H9 (cell line): ENCODE results near the gene TMEM271. TPM values are rescaled to one million over a fixed set of nuclear protein-coding genes. Genes with fewer than 3 reads are reported as not detected.

ENCODE experiments used
- DNase-seq: peaks from one replicate; pipeline ENCODE4 v3.0.0-alpha.2; 2017
- H2AFZ ChIP-seq: one replicate; pipeline ENCODE4 v1.6.1; 2013; ENCODE audit warnings: mild to moderate bottlenecking, low read length, control low read depth, moderate library complexity
- H2AK5ac ChIP-seq: 2 replicates; pipeline ENCODE4 v1.6.1; 2013; ENCODE audit warnings: low read length, control low read depth, mixed read lengths; ENCODE audit not compliant: insufficient read length
- H2BK120ac ChIP-seq: one replicate; pipeline ENCODE4 v1.6.1; 2013; ENCODE audit warnings: low read depth, mild to moderate bottlenecking, low read length, control low read depth, inconsistent platforms; ENCODE audit not compliant: poor library complexity, severe bottlenecking
- H2BK12ac ChIP-seq: 2 replicates; pipeline ENCODE4 v1.6.1; 2013; ENCODE audit warnings: low read length, control low read depth, mixed read lengths, low read depth; ENCODE audit not compliant: insufficient read length
- H2BK15ac ChIP-seq: 2 replicates; pipeline ENCODE4 v1.6.1; 2013; ENCODE audit warnings: low read depth, low read length, control low read depth
- H2BK20ac ChIP-seq: one replicate; pipeline ENCODE4 v1.6.1; 2013; ENCODE audit warnings: low read depth, mild to moderate bottlenecking, low read length, control low read depth, inconsistent platforms; ENCODE audit not compliant: poor library complexity, severe bottlenecking
- H2BK5ac ChIP-seq: 2 replicates; pipeline ENCODE4 v1.6.1; 2013; ENCODE audit warnings: low read length, control low read depth, mixed read lengths; ENCODE audit not compliant: insufficient read length
- H3K14ac ChIP-seq: 2 replicates; pipeline ENCODE4 v1.6.1; 2013; ENCODE audit warnings: low read length, control low read depth; ENCODE audit not compliant: insufficient read depth
- H3K18ac ChIP-seq: 2 replicates; pipeline ENCODE4 v1.6.1; 2013; ENCODE audit warnings: low read depth, mild to moderate bottlenecking, mixed read lengths, low read length, control low read depth; ENCODE audit not compliant: insufficient read length
- H3K23ac ChIP-seq: 2 replicates; pipeline ENCODE4 v1.6.1; 2013; ENCODE audit warnings: low read length, control low read depth, mixed read lengths, low read depth; ENCODE audit not compliant: insufficient read length
- H3K23me2 ChIP-seq: 2 replicates; pipeline ENCODE4 v1.6.1; 2013; ENCODE audit warnings: low read depth, mild to moderate bottlenecking, mixed read lengths, low read length, control low read depth; ENCODE audit not compliant: insufficient read length, poor library complexity, severe bottlenecking
- H3K27ac ChIP-seq: 2 replicates; pipeline ENCODE4 v1.5.1; 2013; ENCODE audit warnings: low read length, control low read depth, mixed read lengths, low read depth; ENCODE audit not compliant: insufficient read length
- H3K27me3 ChIP-seq: 2 replicates; pipeline ENCODE4 v1.6.1; 2013; ENCODE audit warnings: low read length, control low read depth, inconsistent platforms; ENCODE audit not compliant: insufficient read depth
- H3K4ac ChIP-seq: 2 replicates; pipeline ENCODE4 v1.6.1; 2013; ENCODE audit warnings: low read depth, mild to moderate bottlenecking, control low read depth, inconsistent platforms, low read length, moderate library complexity
- H3K4me1 ChIP-seq: 2 replicates; pipeline ENCODE4 v1.6.1; 2013; ENCODE audit warnings: low read length, control low read depth, inconsistent platforms; ENCODE audit not compliant: insufficient read depth
- H3K4me2 ChIP-seq: 2 replicates; pipeline ENCODE4 v1.6.1; 2013; ENCODE audit warnings: low read length, control low read depth, mixed read lengths; ENCODE audit not compliant: insufficient read length, insufficient read depth
- H3K56ac ChIP-seq: 2 replicates; pipeline ENCODE4 v1.6.1; 2013; ENCODE audit warnings: low read depth, mild to moderate bottlenecking, mixed read lengths, low read length, control low read depth; ENCODE audit not compliant: insufficient read length
- H3K79me1 ChIP-seq: 2 replicates; pipeline ENCODE4 v1.6.1; 2013; ENCODE audit warnings: low read depth, mild to moderate bottlenecking, moderate library complexity, low read length, control low read depth, inconsistent platforms; ENCODE audit not compliant: insufficient read depth, poor library complexity, severe bottlenecking
- H3K79me2 ChIP-seq: 2 replicates; pipeline ENCODE4 v1.6.1; 2013; ENCODE audit warnings: low read length, control low read depth, inconsistent platforms; ENCODE audit not compliant: insufficient read depth
- H3K9ac ChIP-seq: 2 replicates; pipeline ENCODE4 v1.6.1; 2013; ENCODE audit warnings: low read length, control low read depth, mixed read lengths; ENCODE audit not compliant: insufficient read length; ENCODE audit errors: extremely low read depth
- H3K9me3 ChIP-seq: one replicate; pipeline ENCODE4 v1.6.1; 2013; ENCODE audit warnings: low read depth, low read length, inconsistent platforms; ENCODE audit not compliant: control insufficient read depth
- H3T11ph ChIP-seq: one replicate; pipeline ENCODE4 v1.6.1; 2013; ENCODE audit warnings: mild to moderate bottlenecking, low read length, control low read depth, inconsistent platforms
- H4K20me1 ChIP-seq: one replicate; pipeline ENCODE4 v1.6.1; 2013; ENCODE audit not compliant: control insufficient read depth, insufficient read length, insufficient read depth
- H4K5ac ChIP-seq: 2 replicates; pipeline ENCODE4 v1.6.1; 2013; ENCODE audit warnings: low read depth, mild to moderate bottlenecking, mixed read lengths, low read length, control low read depth; ENCODE audit not compliant: insufficient read length
- H4K8ac ChIP-seq: replicated peaks from 2 replicates; pipeline ENCODE4 v1.6.1; 2013; ENCODE audit warnings: low read length, control low read depth, mixed read lengths, low read depth; ENCODE audit not compliant: insufficient read length
- H4K91ac ChIP-seq: 2 replicates; pipeline ENCODE4 v1.6.1; 2013; ENCODE audit warnings: low read depth, mild to moderate bottlenecking, moderate library complexity, mixed read lengths, low read length, control low read depth; ENCODE audit not compliant: insufficient read length
- H3K27ac Mint-ChIP-seq, 3 experiments: 2 replicates in 2 of 3; 3 replicates in 1 of 3; pipeline ENCODE4 v1.8.0; 2020 to 2021; ENCODE audit warnings: mixed read lengths in 3 of 3, mild to moderate bottlenecking in 1 of 3, moderate library complexity in 1 of 3
- H3K27me3 Mint-ChIP-seq: 2 replicates; pipeline ENCODE4 v1.8.0; 2021; ENCODE audit warnings: low read depth, mild to moderate bottlenecking, moderate library complexity, mixed read lengths
- H3K36me3 Mint-ChIP-seq, 3 experiments: 2 replicates in 2 of 3; 3 replicates in 1 of 3; pipeline ENCODE4 v1.8.0; 2020 to 2021; ENCODE audit warnings: low read depth in 3 of 3, mixed read lengths in 3 of 3; ENCODE audit not compliant: insufficient read depth in 1 of 3
- H3K4me1 Mint-ChIP-seq, 2 experiments: 2 replicates each; pipeline ENCODE4 v1.8.0; 2020; ENCODE audit warnings: mixed read lengths in 2 of 2
- H3K4me3 Mint-ChIP-seq, 2 experiments: 2 replicates in 1 of 2; 3 replicates in 1 of 2; pipeline ENCODE4 v1.8.0; 2020 to 2021; ENCODE audit warnings: mild to moderate bottlenecking in 2 of 2, mixed read lengths in 2 of 2, moderate library complexity in 1 of 2
- H3K9me3 Mint-ChIP-seq, 2 experiments: 2 replicates in 1 of 2; 3 replicates in 1 of 2; pipeline ENCODE4 v1.8.0; 2020; ENCODE audit warnings: mild to moderate bottlenecking in 2 of 2, mixed read lengths in 2 of 2, moderate library complexity in 1 of 2
- WGBS: extraction: QIAGEN DNeasy Blood & Tissue Kit; methylation state at CpG from one replicate; pipeline ENCODE4 v1.1.7; 2013; ENCODE audit warnings: missing lambda C conversion rate, low lambda C conversion rate, mixed read lengths; ENCODE audit not compliant: insufficient read length; ENCODE audit errors: extremely low coverage; 5-methylcytosine and 5-hydroxymethylcytosine counted together
- total RNA-seq: library from RNA; stranded (reverse); gene quantifications from 2 replicates; pipeline ENCODE4 v1.2.1, GENCODE V29; 2021
- TF ChIP-seq, protein P1 (sequence below): fragments of 200-600 bp; sonication (generic); conservative IDR thresholded peaks from 3 replicates; pipeline ENCODE4 v1.8.0; 2021; ENCODE audit warnings: antibody characterized with exemption, mild to moderate bottlenecking

The TMEM271 gene
- total RNA-seq, 1 experiment from 2014 or later = 0.09 TPM

DNA sequence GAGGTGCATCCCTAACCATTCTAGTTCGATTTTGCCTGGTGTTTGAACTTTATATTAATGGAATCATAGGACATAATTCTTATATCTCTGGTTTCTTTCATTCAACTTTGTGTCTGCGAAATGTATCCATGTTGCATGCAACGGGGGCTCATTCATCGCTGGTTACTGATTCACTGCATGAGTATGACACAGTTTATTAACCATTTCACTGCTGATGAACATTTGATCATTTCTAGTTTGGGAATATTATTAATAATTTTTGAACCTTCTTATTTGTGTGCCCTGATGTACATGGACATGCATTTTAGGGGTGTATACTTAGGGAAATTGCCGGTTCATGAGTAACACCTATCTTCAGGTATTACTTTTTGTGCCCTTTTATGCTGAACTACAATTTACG lies 5.1 kb upstream of the TMEM271 start:
- no peak overlapping the region for H4K91ac ChIP-seq
- no peak overlapping the region for H3K27ac ChIP-seq
- no peaks in the 10 kb centered on the region for H3K79me2 ChIP-seq
- no peak overlapping the region for H2BK15ac ChIP-seq
- no peaks in the 10 kb centered on the region for H4K20me1 ChIP-seq
- no peak overlapping the region for H2BK20ac ChIP-seq
- no CpG with 5 or more reads among the region's 6 CpGs for WGBS
- Mint-ChIP-seq H3K27ac (no peak overlapping the region), H3K36me3 (peaks cover 0 to 3% (median 0%) of the 10 kb centered on the region in 3 experiments; a peak in 2 of 7 replicates), H3K27me3 (peaks cover 78% of the 10 kb centered on the region), H3K9me3 (peaks cover 14 to 17% of the 10 kb centered on the region in 2 experiments), H3K4me1 (peaks cover 11 to 22% of the 10 kb centered on the region in 2 experiments), H3K4me3 (no peak overlapping the region)
- H3K4me2 ChIP-seq = no peak overlapping the region
- no peak overlapping the region for H3K9ac ChIP-seq
- TF ChIP-seq, protein P1, sequence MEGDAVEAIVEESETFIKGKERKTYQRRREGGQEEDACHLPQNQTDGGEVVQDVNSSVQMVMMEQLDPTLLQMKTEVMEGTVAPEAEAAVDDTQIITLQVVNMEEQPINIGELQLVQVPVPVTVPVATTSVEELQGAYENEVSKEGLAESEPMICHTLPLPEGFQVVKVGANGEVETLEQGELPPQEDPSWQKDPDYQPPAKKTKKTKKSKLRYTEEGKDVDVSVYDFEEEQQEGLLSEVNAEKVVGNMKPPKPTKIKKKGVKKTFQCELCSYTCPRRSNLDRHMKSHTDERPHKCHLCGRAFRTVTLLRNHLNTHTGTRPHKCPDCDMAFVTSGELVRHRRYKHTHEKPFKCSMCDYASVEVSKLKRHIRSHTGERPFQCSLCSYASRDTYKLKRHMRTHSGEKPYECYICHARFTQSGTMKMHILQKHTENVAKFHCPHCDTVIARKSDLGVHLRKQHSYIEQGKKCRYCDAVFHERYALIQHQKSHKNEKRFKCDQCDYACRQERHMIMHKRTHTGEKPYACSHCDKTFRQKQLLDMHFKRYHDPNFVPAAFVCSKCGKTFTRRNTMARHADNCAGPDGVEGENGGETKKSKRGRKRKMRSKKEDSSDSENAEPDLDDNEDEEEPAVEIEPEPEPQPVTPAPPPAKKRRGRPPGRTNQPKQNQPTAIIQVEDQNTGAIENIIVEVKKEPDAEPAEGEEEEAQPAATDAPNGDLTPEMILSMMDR = no peak
- DNase-seq = no peak
- H4K8ac ChIP-seq = no peak overlapping the region
- no peaks in the 10 kb centered on the region for H3K9me3 ChIP-seq
- no peak overlapping the region for H3K56ac ChIP-seq
- no peak overlapping the region for H4K5ac ChIP-seq
- peaks cover 22% of the 10 kb centered on the region for H3K27me3 ChIP-seq
- H2BK12ac ChIP-seq = no peak overlapping the region
- H3K14ac ChIP-seq = no peak overlapping the region
- no peaks in the 10 kb centered on the region for H3K79me1 ChIP-seq
- 0 out of 2 replicates have a peak, but pooled peaks cover 5% of the 10 kb centered on the region for H3K4me1 ChIP-seq
- no peak overlapping the region for H2BK120ac ChIP-seq
- peaks cover 19% of the 10 kb centered on the region for H3K23me2 ChIP-seq
- H3K23ac ChIP-seq = no peak overlapping the region
- H3K18ac ChIP-seq = no peak overlapping the region
- no peak overlapping the region for H2BK5ac ChIP-seq
- no peak overlapping the region for H2AK5ac ChIP-seq
- no peak overlapping the region for H3K4ac ChIP-seq
- no peak overlapping the region for H2AFZ ChIP-seq
- no peak overlapping the region for H3T11ph ChIP-seq
